ENCODE measurements around the gene MTURN.
"Not testable (repeated sequence)": the region's sequence is repeated elsewhere in the genome, so short reads cannot be mapped to it uniquely, and the experiment has no call there.

DNA sequence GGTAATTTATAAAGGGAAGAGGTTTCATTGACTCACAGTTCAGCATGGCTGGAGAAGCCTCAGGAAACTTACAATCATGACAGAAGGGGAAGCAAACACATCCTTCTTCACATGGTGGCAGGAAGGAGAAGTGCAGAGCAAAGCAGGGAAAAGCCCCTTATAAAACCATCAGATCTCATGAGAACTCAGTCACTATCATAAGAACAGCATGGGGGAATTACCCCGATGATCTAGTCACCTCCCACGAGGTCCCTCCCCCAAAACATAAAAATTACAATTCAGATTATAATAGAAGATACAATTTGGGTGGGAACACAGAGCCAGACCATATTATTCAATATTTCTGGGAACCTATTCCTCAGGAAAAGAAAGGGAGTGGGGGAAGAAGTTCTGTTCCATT lies 53.6 kb downstream of the MTURN start:
- TF ChIP-seq, protein P1, sequence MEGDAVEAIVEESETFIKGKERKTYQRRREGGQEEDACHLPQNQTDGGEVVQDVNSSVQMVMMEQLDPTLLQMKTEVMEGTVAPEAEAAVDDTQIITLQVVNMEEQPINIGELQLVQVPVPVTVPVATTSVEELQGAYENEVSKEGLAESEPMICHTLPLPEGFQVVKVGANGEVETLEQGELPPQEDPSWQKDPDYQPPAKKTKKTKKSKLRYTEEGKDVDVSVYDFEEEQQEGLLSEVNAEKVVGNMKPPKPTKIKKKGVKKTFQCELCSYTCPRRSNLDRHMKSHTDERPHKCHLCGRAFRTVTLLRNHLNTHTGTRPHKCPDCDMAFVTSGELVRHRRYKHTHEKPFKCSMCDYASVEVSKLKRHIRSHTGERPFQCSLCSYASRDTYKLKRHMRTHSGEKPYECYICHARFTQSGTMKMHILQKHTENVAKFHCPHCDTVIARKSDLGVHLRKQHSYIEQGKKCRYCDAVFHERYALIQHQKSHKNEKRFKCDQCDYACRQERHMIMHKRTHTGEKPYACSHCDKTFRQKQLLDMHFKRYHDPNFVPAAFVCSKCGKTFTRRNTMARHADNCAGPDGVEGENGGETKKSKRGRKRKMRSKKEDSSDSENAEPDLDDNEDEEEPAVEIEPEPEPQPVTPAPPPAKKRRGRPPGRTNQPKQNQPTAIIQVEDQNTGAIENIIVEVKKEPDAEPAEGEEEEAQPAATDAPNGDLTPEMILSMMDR (conservative IDR thresholded peaks at IDR 0.05; ENCODE audit: low read depth, low read length): not testable (repeated sequence)
- TF ChIP-seq EZH2 (IDR thresholded peaks at IDR 0.05; ENCODE audit: low read length, unreplicated experiment): not testable (repeated sequence)

Data from PC-3 (cell line).